Measurements from ENCODE around the gene GJD2.

- no peak for TF ChIP-seq ZBTB33 (CRISPR knock-in tag; IDR thresholded peaks at IDR 0.05)
- TF ChIP-seq ZNF747 (CRISPR knock-in tag; IDR thresholded peaks at IDR 0.05; ENCODE audit: borderline replicate concordance) = no peak
- TF ChIP-seq HOMEZ (CRISPR knock-in tag; IDR thresholded peaks at IDR 0.05; ENCODE audit: low read depth) = no peak
- TF ChIP-seq SATB2 (CRISPR knock-in tag; IDR thresholded peaks at IDR 0.05) = no peak
- no peak for TF ChIP-seq CREM (IDR thresholded peaks at IDR 0.05)
- TF ChIP-seq CREM (CRISPR knock-in tag; IDR thresholded peaks at IDR 0.05) = no peak
- TF ChIP-seq, protein P1, sequence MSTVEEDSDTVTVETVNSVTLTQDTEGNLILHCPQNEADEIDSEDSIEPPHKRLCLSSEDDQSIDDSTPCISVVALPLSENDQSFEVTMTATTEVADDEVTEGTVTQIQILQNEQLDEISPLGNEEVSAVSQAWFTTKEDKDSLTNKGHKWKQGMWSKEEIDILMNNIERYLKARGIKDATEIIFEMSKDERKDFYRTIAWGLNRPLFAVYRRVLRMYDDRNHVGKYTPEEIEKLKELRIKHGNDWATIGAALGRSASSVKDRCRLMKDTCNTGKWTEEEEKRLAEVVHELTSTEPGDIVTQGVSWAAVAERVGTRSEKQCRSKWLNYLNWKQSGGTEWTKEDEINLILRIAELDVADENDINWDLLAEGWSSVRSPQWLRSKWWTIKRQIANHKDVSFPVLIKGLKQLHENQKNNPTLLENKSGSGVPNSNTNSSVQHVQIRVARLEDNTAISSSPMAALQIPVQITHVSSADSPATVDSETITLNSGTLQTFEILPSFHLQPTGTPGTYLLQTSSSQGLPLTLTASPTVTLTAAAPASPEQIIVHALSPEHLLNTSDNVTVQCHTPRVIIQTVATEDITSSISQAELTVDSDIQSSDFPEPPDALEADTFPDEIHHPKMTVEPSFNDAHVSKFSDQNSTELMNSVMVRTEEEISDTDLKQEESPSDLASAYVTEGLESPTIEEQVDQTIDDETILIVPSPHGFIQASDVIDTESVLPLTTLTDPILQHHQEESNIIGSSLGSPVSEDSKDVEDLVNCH (CRISPR knock-in tag; IDR thresholded peaks at IDR 0.05) = no peak
- no peak for TF ChIP-seq IKZF4 (CRISPR knock-in tag; IDR thresholded peaks at IDR 0.05; ENCODE audit: borderline replicate concordance, low read depth, not compliant biosample characterization)
- no peak for TF ChIP-seq TBL1XR1 (IDR thresholded peaks at IDR 0.05; ENCODE audit: borderline replicate concordance, low read length, partially characterized antibody)
- TF ChIP-seq, protein P2, sequence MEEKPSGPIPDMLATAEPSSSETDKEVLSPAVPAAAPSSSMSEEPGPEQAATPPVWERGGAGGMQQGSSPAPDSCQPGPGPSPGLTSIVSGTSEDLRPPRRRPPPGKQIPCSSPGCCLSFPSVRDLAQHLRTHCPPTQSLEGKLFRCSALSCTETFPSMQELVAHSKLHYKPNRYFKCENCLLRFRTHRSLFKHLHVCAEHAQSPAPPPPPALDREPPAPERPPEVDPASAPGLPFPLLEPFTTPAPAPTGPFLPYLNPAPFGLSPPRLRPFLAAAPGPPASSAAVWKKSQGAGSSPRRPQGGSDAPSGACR (CRISPR knock-in tag; IDR thresholded peaks at IDR 0.05) = no peak
- no peak for TF ChIP-seq CTCF (CRISPR knock-in tag; IDR thresholded peaks at IDR 0.05)
- no peak for TF ChIP-seq HNRNPL (IDR thresholded peaks at IDR 0.05; ENCODE audit: low read depth, low read length)
- TF ChIP-seq TAF1 (CRISPR knock-in tag; IDR thresholded peaks at IDR 0.05) = no peak
Measured at GRCh38 chr15:34716111-34716510, 38.7 kb downstream of the GJD2 start.
